Coronary artery (tissue), 2 donors: ENCODE measurements around the gene PCNX2.

Experiments used
- DNase-seq: peaks from one replicate; pipeline ENCODE4 v3.0.0-alpha.2; 2017; ENCODE audit warnings: low spot score
- H3K27ac ChIP-seq, 2 donors: fragments of 200-600 bp; sonication (generic); one replicate each; pipeline ENCODE4 v1.5.1; 2016 to 2019
- H3K4me3 ChIP-seq: fragments of 200-600 bp; sonication (generic); 2 replicates; pipeline ENCODE4 v1.5.1; 2016; ENCODE audit warnings: mild to moderate bottlenecking, moderate library complexity
- TF ChIP-seq, protein P1 (sequence below): fragments of 200-600 bp; sonication (generic); IDR thresholded peaks from one replicate; pipeline ENCODE4 v1.5.1; 2019; ENCODE audit warnings: antibody characterized with exemption

Gene PCNX2

DNA sequence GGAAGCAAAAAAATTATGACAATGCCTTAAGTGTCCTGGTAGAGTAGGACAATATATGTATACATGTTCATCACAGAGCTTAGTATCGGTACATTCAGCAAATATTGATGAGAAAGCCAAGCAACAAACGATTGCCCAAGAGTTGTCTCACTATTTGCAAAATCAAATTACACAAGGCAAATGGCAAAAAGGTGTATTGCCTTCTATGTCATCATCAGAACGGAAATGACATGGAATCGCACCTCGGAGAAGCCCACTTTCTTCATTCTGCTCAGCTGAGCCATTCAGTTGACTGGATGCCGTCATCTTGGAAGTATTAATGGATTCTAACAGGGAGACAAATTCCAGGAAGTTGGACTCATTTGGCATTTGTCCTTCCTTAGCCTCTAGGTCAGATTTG, 37.7 kb downstream of the PCNX2 start:
- Histone ChIP-seq H3K4me3 (no peak overlapping the region), H3K27ac (no peak overlapping the region)
- TF ChIP-seq, protein P1, sequence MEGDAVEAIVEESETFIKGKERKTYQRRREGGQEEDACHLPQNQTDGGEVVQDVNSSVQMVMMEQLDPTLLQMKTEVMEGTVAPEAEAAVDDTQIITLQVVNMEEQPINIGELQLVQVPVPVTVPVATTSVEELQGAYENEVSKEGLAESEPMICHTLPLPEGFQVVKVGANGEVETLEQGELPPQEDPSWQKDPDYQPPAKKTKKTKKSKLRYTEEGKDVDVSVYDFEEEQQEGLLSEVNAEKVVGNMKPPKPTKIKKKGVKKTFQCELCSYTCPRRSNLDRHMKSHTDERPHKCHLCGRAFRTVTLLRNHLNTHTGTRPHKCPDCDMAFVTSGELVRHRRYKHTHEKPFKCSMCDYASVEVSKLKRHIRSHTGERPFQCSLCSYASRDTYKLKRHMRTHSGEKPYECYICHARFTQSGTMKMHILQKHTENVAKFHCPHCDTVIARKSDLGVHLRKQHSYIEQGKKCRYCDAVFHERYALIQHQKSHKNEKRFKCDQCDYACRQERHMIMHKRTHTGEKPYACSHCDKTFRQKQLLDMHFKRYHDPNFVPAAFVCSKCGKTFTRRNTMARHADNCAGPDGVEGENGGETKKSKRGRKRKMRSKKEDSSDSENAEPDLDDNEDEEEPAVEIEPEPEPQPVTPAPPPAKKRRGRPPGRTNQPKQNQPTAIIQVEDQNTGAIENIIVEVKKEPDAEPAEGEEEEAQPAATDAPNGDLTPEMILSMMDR, result no peak
- no peak for DNase-seq

DNA sequence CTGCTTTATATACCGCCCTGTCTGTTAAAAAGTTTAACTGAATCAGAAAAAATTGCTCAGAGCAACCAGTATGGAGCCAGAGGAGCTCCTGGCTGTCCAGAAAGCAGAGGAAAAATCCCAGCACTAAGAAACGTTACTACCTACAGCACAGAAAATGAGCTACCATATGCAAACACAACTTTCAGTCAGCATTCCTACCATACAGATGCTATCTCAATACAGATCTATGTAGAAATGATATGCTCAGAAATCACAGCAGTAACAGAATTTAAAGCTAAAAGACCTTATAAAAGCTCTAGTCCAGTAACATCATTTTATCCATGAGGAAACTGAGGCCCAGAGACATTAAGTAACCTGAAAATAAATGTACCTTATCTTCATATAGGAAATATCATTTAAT, 38.7 kb downstream of the PCNX2 start:
- DNase-seq, result no peak
- Histone ChIP-seq H3K27ac (no peak overlapping the region), H3K4me3 (no peak overlapping the region)
- TF ChIP-seq, protein P1, result no peak

DNA sequence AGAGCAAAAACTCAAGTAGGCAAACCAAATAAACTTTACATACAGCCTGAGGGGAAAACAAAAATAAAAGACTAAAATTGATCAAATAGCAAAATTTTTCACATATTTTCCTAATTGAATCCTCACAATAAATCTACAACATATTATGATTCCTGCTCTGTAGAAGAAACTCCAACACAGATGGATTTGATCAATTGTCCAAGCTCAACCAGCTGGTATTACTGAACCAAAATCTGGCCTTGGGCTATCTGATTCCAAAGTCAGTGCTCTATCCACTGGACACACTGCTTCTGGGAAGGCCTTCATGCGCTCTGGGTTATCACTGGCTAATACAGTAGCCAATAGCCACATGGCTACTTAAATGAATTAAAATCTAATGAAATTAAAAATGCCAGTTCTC, 39.3 kb downstream of the PCNX2 start:
- DNase-seq, result no peak
- TF ChIP-seq, protein P1, result no peak

DNA sequence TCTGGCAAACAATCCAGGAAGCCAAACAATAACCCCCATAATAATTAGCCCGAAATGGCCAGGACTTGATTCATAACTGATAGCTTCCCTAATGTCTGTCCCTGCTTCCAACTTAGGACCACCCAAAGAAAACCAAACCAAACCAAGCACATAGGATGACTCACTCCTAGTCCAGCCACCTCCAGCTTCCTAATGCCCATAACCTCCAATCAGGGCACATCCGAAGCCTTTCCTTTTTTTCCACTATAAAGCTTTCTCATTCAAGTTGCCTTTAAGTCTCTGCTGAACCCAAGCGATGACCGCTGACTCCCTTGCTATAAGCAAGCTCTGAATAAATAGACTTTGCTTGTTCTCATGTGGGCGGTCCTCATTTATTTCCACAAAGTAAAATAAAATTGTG, 40.4 kb downstream of the PCNX2 start:
- Histone ChIP-seq H3K4me3 (no peak overlapping the region), H3K27ac (no peak overlapping the region)
- no peak for DNase-seq
- TF ChIP-seq, protein P1, result no peak

More for the DNA sequence above, 39.3 kb downstream of the PCNX2 start:
- Histone ChIP-seq H3K27ac (no peak overlapping the region), H3K4me3 (no peak overlapping the region)

DNA sequence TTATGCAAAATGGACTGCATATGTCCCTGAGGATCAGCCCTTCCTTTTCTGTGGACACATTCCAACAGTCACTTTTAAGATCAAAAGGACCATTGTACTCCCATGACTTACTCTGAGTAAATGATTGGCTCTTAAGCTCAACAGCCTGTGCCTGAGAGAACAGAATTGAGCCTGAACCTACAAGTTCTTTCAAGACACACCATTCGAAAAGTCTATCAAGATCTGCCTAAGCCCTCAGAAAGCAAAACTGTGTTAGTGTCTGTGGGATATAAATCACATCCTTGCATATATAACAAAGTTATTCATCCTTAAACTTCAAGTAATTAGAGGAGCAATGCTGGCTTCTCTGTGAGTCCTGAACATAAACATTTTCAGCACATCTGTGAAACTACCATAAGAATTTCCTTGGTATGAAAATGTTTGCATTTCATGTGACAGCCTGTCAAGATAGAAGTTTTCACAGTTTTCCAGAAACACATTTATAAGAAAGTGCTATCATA, 41.6 kb downstream of the PCNX2 start:
- TF ChIP-seq, protein P1, result no peak
- DNase-seq, result no peak
- Histone ChIP-seq H3K27ac (no peak overlapping the region), H3K4me3 (no peak overlapping the region)

- DNase-seq, result no peak
- no peak overlapping the region for H3K4me3 ChIP-seq
- no peak overlapping the region for H3K27ac ChIP-seq
- TF ChIP-seq, protein P1, result no peak
Observed at GRCh38 chr1:233253231-233253831, 42.2 kb downstream of the PCNX2 start.

- Histone ChIP-seq H3K27ac (no peak overlapping the region), H3K4me3 (no peak overlapping the region)
- DNase-seq, result no peak
- TF ChIP-seq, protein P1, result no peak
Observed at GRCh38 chr1:233252441-233252840, 43.1 kb downstream of the PCNX2 start.
